HepG2 (cell line): ENCODE results near the gene PTH1R. TPM values are rescaled to one million over a fixed set of nuclear protein-coding genes. Genes with fewer than 3 reads are reported as not detected.

Source experiments
- ATAC-seq: fragments of 200-7000 bp; cut with Tn5 transposase; 3 replicates; pipeline ENCODE4 v1.9.1; 2020; ENCODE audit warnings: mild to moderate bottlenecking, moderate library complexity
- BruUV-seq: library from RNA; stranded (reverse); fragments of 400-500 nt; replicated peaks from 2 replicates; lab custom pipeline; 2021; lab: Mats Ljungman, UMichigan
- CTCF ChIA-PET: fragments of 300-600 bp; formaldehyde crosslinking; extraction: SDS; loops from one replicate; lab custom pipeline; 2021; ENCODE audit warnings: low total read pairs, inconsistent platforms, low intra/inter-chr PET ratio; lab: Yijun Ruan, JAX
- POLR2A ChIA-PET: fragments of 350-600 bp; sonication (Branson Sonifier 250); formaldehyde crosslinking; loops from one replicate; lab custom pipeline; 2020; ENCODE audit warnings: antibody characterized with exemption, inconsistent platforms; lab: Yijun Ruan, JAX
- DNase-seq: peaks from one replicate; pipeline ENCODE4 v3.0.0-alpha.2; 2015; ENCODE audit warnings: low spot score
- FAIRE-seq: peaks from 3 replicates; lab custom pipeline; 2011; peaks lifted over from hg19 to GRCh38; lab: Jason Lieb, UNC
- H2AFZ ChIP-seq: one replicate; pipeline ENCODE4 v1.6.1; 2011; ENCODE audit warnings: low read length, inconsistent platforms
- H3K27ac ChIP-seq: fragments of 300-600 bp; 3 replicates; pipeline ENCODE4 v1.8.0; 2011; ENCODE audit warnings: mixed run types, mild to moderate bottlenecking, mixed read lengths, low read length, inconsistent platforms; ENCODE audit not compliant: insufficient read depth; ENCODE audit errors: extremely low read length
- H3K27me3 ChIP-seq, 2 experiments: fragments of 200-600 bp in 1 of 2; 2 replicates in 1 of 2; 3 replicates in 1 of 2; pipeline versions ENCODE4 v1.6.0 to v1.8.0; 2011; ENCODE audit warnings: low read length in 2 of 2, mild to moderate bottlenecking in 2 of 2, moderate library complexity in 2 of 2, inconsistent platforms in 1 of 2; ENCODE audit not compliant: insufficient read depth in 2 of 2, control insufficient read depth in 1 of 2
- H3K36me3 ChIP-seq, 2 experiments: fragments of 200-600 bp in 1 of 2; replicated peaks in 1 of 2; 2 replicates in 1 of 2; 3 replicates in 1 of 2; pipeline versions ENCODE4 v1.5.1 to v1.8.0; 2011; ENCODE audit warnings: low read length in 2 of 2, inconsistent platforms in 1 of 2; ENCODE audit not compliant: insufficient read depth in 2 of 2, control insufficient read depth in 1 of 2
- H3K4me1 ChIP-seq: 2 replicates; pipeline ENCODE4 v1.5.1; 2012; ENCODE audit warnings: low read length, inconsistent platforms; ENCODE audit not compliant: insufficient read depth
- H3K4me2 ChIP-seq: 2 replicates; pipeline ENCODE4 v1.6.0; 2011; ENCODE audit warnings: low read depth, low read length, inconsistent platforms
- H3K4me3 ChIP-seq, 3 experiments: fragments of 200-600 bp in 1 of 3; sonication (generic), shearing (Covaris generic) in 1 of 3; replicated peaks in 1 of 3; 2 replicates each; pipeline ENCODE4 v1.5.1; 2011 to 2016; ENCODE audit warnings: low read length in 3 of 3, inconsistent platforms in 2 of 3, low read depth in 2 of 3, mild to moderate bottlenecking in 2 of 3, control low read depth in 1 of 3, mixed read lengths in 1 of 3; ENCODE audit not compliant: insufficient read depth in 1 of 3
- H3K79me2 ChIP-seq: one replicate; pipeline ENCODE4 v1.6.1; 2011; ENCODE audit warnings: low read length, inconsistent platforms; ENCODE audit not compliant: insufficient read depth
- H3K9ac ChIP-seq: 2 replicates; pipeline ENCODE4 v1.6.0; 2011; ENCODE audit warnings: mild to moderate bottlenecking, low read depth, low read length, inconsistent platforms; ENCODE audit not compliant: insufficient read depth
- H3K9me3 ChIP-seq: 2 replicates; pipeline ENCODE4 v1.5.1; 2012; ENCODE audit warnings: mild to moderate bottlenecking, low read length
- H4K20me1 ChIP-seq: 2 replicates; pipeline ENCODE4 v1.6.0; 2011; ENCODE audit warnings: inconsistent platforms, mild to moderate bottlenecking, low read length, moderate library complexity; ENCODE audit not compliant: insufficient read depth
- AGO2 ChIP-seq: fragments of 200-400 bp; formaldehyde crosslinking; optimal IDR thresholded peaks from 2 replicates; pipeline ENCODE3; 2017; ENCODE audit warnings: mild to moderate bottlenecking, low read depth, low read length, moderate library complexity
- ZNF574 ChIP-seq: sonication (generic); formaldehyde crosslinking; IDR thresholded peaks from 2 replicates; pipeline ENCODE4 v1.4.0; 2020; ENCODE audit warnings: missing genetic modification reagents
- WGBS: methylation state at CpG from one replicate; pipeline ENCODE4 v1.1.6; 2017; ENCODE audit warnings: low lambda C conversion rate; 5-methylcytosine and 5-hydroxymethylcytosine counted together
- in situ Hi-C: cut with HindIII; loops from 2 replicates; pipeline ENCODE4 v1.10.0; 2017; ENCODE audit warnings: low pct_unique_long_range_greater_than_20kb; ENCODE audit not compliant: extremely low pct_ligation_motif_present
- intact Hi-C: fragments of 100-400 bp; cut with micrococcal nuclease; formaldehyde crosslinking; loops from one replicate; pipeline ENCODE4 v1.10.0; 2022; ENCODE audit not compliant: unreplicated experiment
- polyA plus RNA-seq, 8 experiments: library from polyadenylated mRNA; depleted of rRNA in 3 of 8; stranded (reverse) in 7 of 8; unstranded in 1 of 8; fragments of >200 nt; fragmentation: Illumina TruSeq in 4 of 8; extraction: Trizol in 4 of 8; gene quantifications; 2 replicates each; pipeline versions ENCODE4 v1.2.1 to v1.2.3, GENCODE V29; 2011 to 2016; ENCODE audit warnings: low read depth in 4 of 8, missing spikeins in 1 of 8, mixed read lengths in 1 of 8; ENCODE audit not compliant: insufficient read depth in 1 of 8
- total RNA-seq, 5 experiments: library from RNA; depleted of rRNA; stranded (reverse); fragments of >200 nt; fragmentation: Illumina TruSeq; extraction: Trizol; gene quantifications; 2 replicates each; pipeline ENCODE4 v1.2.3, GENCODE V29; 2016; ENCODE audit warnings: low read depth in 1 of 5

The PTH1R gene
- total and polyA plus RNA-seq, 2 of the 13 experiments (the other 11 are each of a cell fraction or from before 2014, with no cell fraction given): not detected

GRCh38 chr3:46934498-46935167, 57.1 kb downstream of the PTH1R start:
- ChIA-PET CTCF (interaction anchor here (1.2 kb wide), 1 partner anchor 11 kb away, joined by 3 read pairs; no protein-coding TSS in a partner anchor), POLR2A (interaction anchor here (0.9 to 2.2 kb wide), 8 partner anchors 9 to 58 kb away, joined by 3 to 19 read pairs (median 5); partner anchors contain the start of genes CCDC12 and NBEAL2)
- no peaks in the 10 kb centered on the region for H3K27me3 ChIP-seq
- H3K4me3 ChIP-seq: no peak overlapping the region
- no peak overlapping the region for H3K9ac ChIP-seq
- 96% methylated on average over 8 of the region's 8 CpGs for WGBS
- ATAC-seq (no peak), DNase-seq (no peak), FAIRE-seq (no peak)
- H3K79me2 ChIP-seq: peaks cover 64% of the 10 kb centered on the region
- H3K36me3 ChIP-seq: peaks cover 15 to 54% of the 10 kb centered on the region in 2 experiments
- H2AFZ ChIP-seq: no peak overlapping the region
- in situ Hi-C loops: loop anchor here (5.0 kb wide), 1 partner anchor 48 kb away; no protein-coding TSS in a partner anchor
- H3K9me3 ChIP-seq: no peaks in the 10 kb centered on the region
- H4K20me1 ChIP-seq: peaks cover 28% of the 10 kb centered on the region
- H3K4me2 ChIP-seq: no peak overlapping the region
- TF ChIP-seq ZNF574 (CRISPR knock-in tag): no peak
- TF ChIP-seq AGO2: peak; percentile 20
- no TSS peak for BruUV-seq
- H3K27ac ChIP-seq: peak overlapping the region; percentile 12
- H3K4me1 ChIP-seq: peaks cover 88% of the 10 kb centered on the region
- intact Hi-C loops: no loop called here
